IMR-90 (cell line): Measurements from ENCODE around the gene MAEA. TPM values are rescaled to one million over a fixed set of nuclear protein-coding genes. Genes with fewer than 3 reads are reported as not detected.

Experiments used
- ATAC-seq: fragments of 200-7000 bp; cut with Tn5 transposase; 2 replicates; pipeline ENCODE4 v1.9.1; 2020; ENCODE audit warnings: low read depth, mild to moderate bottlenecking, moderate library complexity
- BruUV-seq: library from RNA; stranded (reverse); fragments of 400-500 nt; replicated peaks from 2 replicates; lab custom pipeline; 2021; lab: Mats Ljungman, UMichigan
- CTCF ChIA-PET: fragments of 300-600 bp; formaldehyde crosslinking; extraction: SDS; loops from one replicate; lab custom pipeline; 2021; ENCODE audit warnings: antibody characterized with exemption; lab: Yijun Ruan, JAX
- POLR2A ChIA-PET: fragments of 300-600 bp; sonication (Branson Sonifier 250); formaldehyde crosslinking; loops from one replicate; lab custom pipeline; 2022; ENCODE audit warnings: antibody characterized with exemption; ENCODE audit not compliant: unreplicated experiment; lab: Charles Lee
- DNase-seq: peaks from one replicate; pipeline ENCODE4 v3.0.0; 2013
- H2AFZ ChIP-seq: replicated peaks from 2 replicates; pipeline ENCODE3; 2013; ENCODE audit warnings: low read length, mild to moderate bottlenecking; ENCODE audit not compliant: poor library complexity
- H2AK5ac ChIP-seq: 2 replicates; pipeline ENCODE4 v1.6.1; 2013; ENCODE audit warnings: low read depth, low read length, inconsistent platforms
- H2AK9ac ChIP-seq: replicated peaks from 2 replicates; pipeline ENCODE3; 2013; ENCODE audit warnings: mild to moderate bottlenecking, low read depth, low read length, moderate library complexity; ENCODE audit not compliant: poor library complexity
- H2BK120ac ChIP-seq: 2 replicates; pipeline ENCODE4 v1.6.1; 2013; ENCODE audit warnings: low read depth, low read length, inconsistent platforms
- H2BK15ac ChIP-seq: 3 replicates; pipeline ENCODE4 v1.6.1; 2013; ENCODE audit warnings: low read depth, low read length, inconsistent platforms
- H2BK20ac ChIP-seq: 2 replicates; pipeline ENCODE4 v1.6.1; 2013; ENCODE audit warnings: low read depth, mild to moderate bottlenecking, inconsistent platforms, low read length, moderate library complexity
- H2BK5ac ChIP-seq: 2 replicates; pipeline ENCODE4 v1.6.1; 2013; ENCODE audit warnings: mild to moderate bottlenecking, low read depth, low read length, inconsistent platforms; ENCODE audit not compliant: poor library complexity, severe bottlenecking
- H3K14ac ChIP-seq: replicated peaks from 2 replicates; pipeline ENCODE4 v1.6.1; 2013; ENCODE audit warnings: low read depth, low read length, inconsistent platforms
- H3K18ac ChIP-seq: 2 replicates; pipeline ENCODE4 v1.6.1; 2013; ENCODE audit warnings: low read depth, low read length, control low read depth
- H3K23ac ChIP-seq: 2 replicates; pipeline ENCODE4 v1.6.1; 2013; ENCODE audit warnings: low read depth, low read length, inconsistent platforms
- H3K27ac ChIP-seq: 2 replicates; pipeline ENCODE4 v1.5.1; 2013; ENCODE audit warnings: mild to moderate bottlenecking, control low read depth, low read length; ENCODE audit not compliant: insufficient read depth
- H3K27me3 ChIP-seq: 2 replicates; pipeline ENCODE4 v1.6.1; 2013; ENCODE audit warnings: low read length; ENCODE audit not compliant: control insufficient read depth, insufficient read depth
- H3K36me3 ChIP-seq: 2 replicates; pipeline ENCODE4 v1.6.1; 2013; ENCODE audit warnings: low read length, mixed read lengths; ENCODE audit not compliant: control insufficient read depth, insufficient read depth
- H3K4ac ChIP-seq: 2 replicates; pipeline ENCODE4 v1.6.1; 2013; ENCODE audit warnings: low read depth, low read length, inconsistent platforms
- H3K4me1 ChIP-seq: 2 replicates; pipeline ENCODE4 v1.6.1; 2013; ENCODE audit warnings: low read length, mixed read lengths; ENCODE audit not compliant: control insufficient read depth, insufficient read depth
- H3K4me2 ChIP-seq: 2 replicates; pipeline ENCODE4 v1.6.1; 2013; ENCODE audit warnings: low read depth, mild to moderate bottlenecking, control low read depth, low read length, moderate library complexity
- H3K4me3 ChIP-seq: 2 replicates; pipeline ENCODE4 v1.5.1; 2013; ENCODE audit warnings: low read depth, mild to moderate bottlenecking, control low read depth, low read length, moderate library complexity; ENCODE audit not compliant: insufficient read depth
- H3K56ac ChIP-seq: 2 replicates; pipeline ENCODE4 v1.6.1; 2013; ENCODE audit warnings: low read length, inconsistent platforms; ENCODE audit not compliant: insufficient read depth; ENCODE audit errors: extremely low read depth
- H3K79me1 ChIP-seq, 2 experiments: 2 replicates each; pipeline ENCODE4 v1.6.1; 2013; ENCODE audit warnings: low read length in 2 of 2, inconsistent platforms in 1 of 2, low read depth in 1 of 2
- H3K9ac ChIP-seq: 2 replicates; pipeline ENCODE4 v1.6.1; 2013; ENCODE audit warnings: low read depth, low read length, control low read depth
- H3K9me1 ChIP-seq: 2 replicates; pipeline ENCODE4 v1.6.1; 2013; ENCODE audit warnings: low read length, inconsistent platforms; ENCODE audit not compliant: insufficient read depth
- H3K9me3 ChIP-seq: 2 replicates; pipeline ENCODE4 v1.6.1; 2013; ENCODE audit warnings: low read length; ENCODE audit not compliant: control insufficient read depth, insufficient read depth
- H4K20me1 ChIP-seq: 2 replicates; pipeline ENCODE4 v1.6.1; 2013; ENCODE audit warnings: low read length, inconsistent platforms; ENCODE audit not compliant: insufficient read depth
- H4K5ac ChIP-seq: 2 replicates; pipeline ENCODE4 v1.6.1; 2013; ENCODE audit warnings: mild to moderate bottlenecking, low read depth, low read length, control low read depth
- H4K8ac ChIP-seq, 2 experiments: 2 replicates each; pipeline ENCODE4 v1.6.1; 2013; ENCODE audit warnings: low read depth in 2 of 2, low read length in 2 of 2, control low read depth in 1 of 2, inconsistent platforms in 1 of 2
- H4K91ac ChIP-seq: 2 replicates; pipeline ENCODE4 v1.6.1; 2013; ENCODE audit warnings: low read depth, low read length, inconsistent platforms; ENCODE audit not compliant: insufficient read depth
- BHLHE40 ChIP-seq: fragments of 150-350 bp; IDR thresholded peaks from 2 replicates; pipeline ENCODE4 v1.6.1; 2016; ENCODE audit warnings: mild to moderate bottlenecking, low read depth, low read length
- CHD1 ChIP-seq: IDR thresholded peaks from 2 replicates; pipeline ENCODE4 v1.6.1; 2012; ENCODE audit warnings: low read depth, low read length, improper control_type of control experiment
- ELK1 ChIP-seq: fragments of 150-350 bp; IDR thresholded peaks from 2 replicates; pipeline ENCODE4 v1.6.1; 2016; ENCODE audit warnings: low read depth, mild to moderate bottlenecking, low read length, moderate library complexity, borderline replicate concordance
- MAZ ChIP-seq: IDR thresholded peaks from 2 replicates; pipeline ENCODE4 v1.6.1; 2012; ENCODE audit warnings: low read depth, mild to moderate bottlenecking, low read length, improper control_type of control experiment, moderate library complexity, borderline replicate concordance
- MXI1 ChIP-seq: IDR thresholded peaks from 2 replicates; pipeline ENCODE4 v1.6.1; 2012; ENCODE audit warnings: low read depth, mild to moderate bottlenecking, low read length, moderate library complexity, borderline replicate concordance
- NFE2L2 ChIP-seq: fragments of 150-350 bp; IDR thresholded peaks from 2 replicates; pipeline ENCODE4 v1.6.1; 2016; ENCODE audit warnings: low read depth, mild to moderate bottlenecking, low read length
- RAD21 ChIP-seq: IDR thresholded peaks from 2 replicates; pipeline ENCODE4 v1.6.1; 2012; ENCODE audit warnings: low read length, improper control_type of control experiment
- RCOR1 ChIP-seq: IDR thresholded peaks from 2 replicates; pipeline ENCODE4 v1.6.1; 2012; ENCODE audit warnings: mild to moderate bottlenecking, low read length, improper control_type of control experiment; ENCODE audit not compliant: insufficient replicate concordance
- USF2 ChIP-seq: fragments of 150-350 bp; IDR thresholded peaks from 2 replicates; pipeline ENCODE4 v1.6.1; 2017; ENCODE audit warnings: mild to moderate bottlenecking, antibody characterized with exemption, low read length, low read depth
- WGBS, 2 experiments: methylation state at CpG; one replicate each; pipeline versions ENCODE4 v1.1.5 to v1.1.7; 2013; ENCODE audit warnings: missing lambda C conversion rate in 2 of 2; ENCODE audit not compliant: insufficient read length in 1 of 2; ENCODE audit errors: extremely low coverage in 2 of 2; 5-methylcytosine and 5-hydroxymethylcytosine counted together
- dilution Hi-C: fragments of 300-500 bp; cut with HindIII; formaldehyde crosslinking; loops from one replicate; pipeline ENCODE4 v1.14.3; 2018; ENCODE audit warnings: low sequenced_read_pairs; ENCODE audit not compliant: unreplicated experiment
- in situ Hi-C: fragments of 300-500 bp; cut with MboI; formaldehyde crosslinking; loops from 3 replicates; pipeline ENCODE4 v1.14.3; 2019; ENCODE audit warnings: low sequenced_read_pairs, inconsistent platforms, mixed read lengths
- intact Hi-C: fragments of 100-400 bp; cut with micrococcal nuclease; formaldehyde crosslinking; loops from 2 replicates; pipeline ENCODE4 v1.10.0; 2022
- polyA plus RNA-seq, 3 experiments: library from polyadenylated mRNA; depleted of rRNA; stranded (reverse); fragments of >200 nt; gene quantifications; 2 replicates each; pipeline ENCODE4 v1.2.3, GENCODE V29; 2012; ENCODE audit warnings: low replicate concordance in 1 of 3
- total RNA-seq: library from RNA; depleted of rRNA; stranded (reverse); fragments of >200 nt; gene quantifications from 2 replicates; pipeline ENCODE4 v1.2.3, GENCODE V29; 2012

The MAEA gene
- total and polyA plus RNA-seq, 2 of the 4 experiments (the other 2 are of a cell fraction), result 61.5 to 108 TPM

GRCh38 chr4:1366371-1367229 lies 76.9 kb downstream of the MAEA start:
- no peak overlapping the region for H3K18ac ChIP-seq
- dilution Hi-C loops, result no loop called here
- H2AK9ac ChIP-seq, result peak overlapping the region; percentile 28
- peaks cover 15% of the 10 kb centered on the region for H3K36me3 ChIP-seq
- CTCF ChIA-PET, result interaction anchor here (0.9 kb wide), 1 partner anchor 11 kb away, joined by 3 read pairs; no protein-coding TSS in a partner anchor
- H2BK15ac ChIP-seq, result no peak overlapping the region
- H3K4ac ChIP-seq, result no peak overlapping the region
- no peak overlapping the region for H2AK5ac ChIP-seq
- no peak overlapping the region for H2BK20ac ChIP-seq
- no peaks in the 10 kb centered on the region for H4K20me1 ChIP-seq
- H3K4me3 ChIP-seq, result no peak overlapping the region
- in situ Hi-C loops, result no loop called here
- no peaks in the 10 kb centered on the region for H3K9me3 ChIP-seq
- ATAC-seq, result no peak
- H4K8ac ChIP-seq, result no peak overlapping the region
- no TSS peak for BruUV-seq
- peak overlapping the region; percentile 11 for H2AFZ ChIP-seq
- WGBS, 2 experiments, result 92% methylated on average over 8 of the region's 35 CpGs; no CpG with 5 or more reads in 1 of the 2 experiments
- H3K4me1 ChIP-seq, result no peaks in the 10 kb centered on the region
- intact Hi-C loops, result loop anchor here (10.0 kb wide), 1 partner anchor 358 kb away; the partner anchor contains the start of genes TACC3 and TMEM129
- no peaks in the 10 kb centered on the region; a peak in 1 of 4 replicates for H3K79me1 ChIP-seq
- H3K56ac ChIP-seq, result no peak overlapping the region
- DNase-seq, result no peak
- no peaks in the 10 kb centered on the region; the same call in 1 of the 2 replicates for H3K9me1 ChIP-seq
- no peak overlapping the region for H2BK5ac ChIP-seq
- no peak overlapping the region for H3K4me2 ChIP-seq
- no peak overlapping the region for H3K27ac ChIP-seq
- H3K23ac ChIP-seq, result no peak overlapping the region
- H3K14ac ChIP-seq, result no peak overlapping the region
- H4K91ac ChIP-seq, result no peak overlapping the region
- no peak overlapping the region for H2BK120ac ChIP-seq
- TF ChIP-seq CHD1 (no peak), NFE2L2 (no peak), MXI1 (no peak), ELK1 (no peak), MAZ (no peak), RAD21 (no peak), RCOR1 (no peak), BHLHE40 (no peak), USF2 (no peak)
- POLR2A ChIA-PET, result no interaction called here
- no peak overlapping the region for H4K5ac ChIP-seq
- H3K9ac ChIP-seq, result no peak overlapping the region
- H3K27me3 ChIP-seq, result no peaks in the 10 kb centered on the region
